Aorta (tissue), 4 donors: Measurements from ENCODE around the gene ATP5PD. TPM values are rescaled to one million over a fixed set of nuclear protein-coding genes. Genes with fewer than 3 reads are reported as not detected.

Experiments
- polyA plus RNA-seq, 2 donors: library from polyadenylated mRNA; stranded (reverse); fragments of 200-250 nt; gene quantifications; one replicate each; pipeline ENCODE4 v1.2.3, GENCODE V29; 2013
- total RNA-seq, 2 donors: library from RNA; stranded (reverse); fragmentation: NEBNext Ultra II Directional; extraction: Animal tissue kit (Norgen Biotek cat#: 25700); gene quantifications; one replicate each; pipeline ENCODE4 v1.2.1, GENCODE V29; 2021
- donor health status: healthy with polysubstance abuse.
- donor health status: Bipolar disorder and iron deficiency.
- donor health status: DM: no; HTN: no; CAD: no.
- donor health status: DM: yes; HTN: yes; CAD: no.

Gene ATP5PD
- total and polyA plus RNA-seq, 4 donors, result 136 to 520 (median 249) TPM

Other genes starting within 250 kb of the ATP5PD start
- gene GRIN2C, start 187.1 kb downstream of the ATP5PD start, total RNA-seq, result 1 to 10 TPM in 1 of 2 donors, under 1 TPM in 1; 0.19 to 1.6 TPM
- gene GRIN2C, start 187.1 kb downstream of the ATP5PD start, polyA plus RNA-seq, result under 1 TPM in 1 of 2 donors, not detected in 1; 0.03 TPM
- gene FDXR, start 174.0 kb downstream of the ATP5PD start, total RNA-seq, result 1 to 10 TPM; 4.0 to 6.6 TPM
- 10 to 100 TPM in 1 of 2 donors, 1 to 10 TPM in 1; 8.1 to 18.1 TPM for gene FDXR, start 174.0 kb downstream of the ATP5PD start, polyA plus RNA-seq
- gene FADS6, start 153.3 kb downstream of the ATP5PD start, total RNA-seq, result not detected
- 1 to 10 TPM in 1 of 2 donors, not detected in 1; 4.1 TPM for gene FADS6, start 153.3 kb downstream of the ATP5PD start, polyA plus RNA-seq
- not detected for gene USH1G, start 123.7 kb downstream of the ATP5PD start, total RNA-seq
- under 1 TPM in 1 of 2 donors, not detected in 1; 0.13 TPM for gene USH1G, start 123.7 kb downstream of the ATP5PD start, polyA plus RNA-seq
- not detected for gene OTOP2, start 122.7 kb downstream of the ATP5PD start, total RNA-seq
- gene OTOP2, start 122.7 kb downstream of the ATP5PD start, polyA plus RNA-seq, result under 1 TPM in 1 of 2 donors, not detected in 1; 0.25 TPM
- not detected for gene OTOP3, start 111.1 kb downstream of the ATP5PD start, total RNA-seq
- 1 to 10 TPM in 1 of 2 donors, not detected in 1; 1.8 TPM for gene OTOP3, start 111.1 kb downstream of the ATP5PD start, polyA plus RNA-seq
- gene HID1, start 74.2 kb downstream of the ATP5PD start, total RNA-seq, result 10 to 100 TPM; 10.7 to 32.6 TPM
- 1 to 10 TPM; 6.1 to 7.8 TPM for gene HID1, start 74.2 kb downstream of the ATP5PD start, polyA plus RNA-seq
- 10 to 100 TPM; 20.2 to 23.6 TPM for gene CDR2L, start 59.3 kb downstream of the ATP5PD start, total RNA-seq
- 1 to 10 TPM; 5.8 to 7.4 TPM for gene CDR2L, start 59.3 kb downstream of the ATP5PD start, polyA plus RNA-seq
- gene MRPL58, start 34.3 kb downstream of the ATP5PD start, total RNA-seq, result 10 to 100 TPM; 16.6 to 17.4 TPM
- gene MRPL58, start 34.3 kb downstream of the ATP5PD start, polyA plus RNA-seq, result 10 to 100 TPM; 25.2 to 31.2 TPM
- gene KCTD2, start 256 bp upstream of the ATP5PD start, total RNA-seq, result 10 to 100 TPM; 21.4 to 26.4 TPM
- 10 to 100 TPM; 13.9 to 14.9 TPM for gene KCTD2, start 256 bp upstream of the ATP5PD start, polyA plus RNA-seq
- gene SLC16A5, start 41.0 kb upstream of the ATP5PD start, total RNA-seq, result 10 to 100 TPM in 1 of 2 donors, 1 to 10 TPM in 1; 5.6 to 11.4 TPM
- 1 to 10 TPM; 7.8 to 7.9 TPM for gene SLC16A5, start 41.0 kb upstream of the ATP5PD start, polyA plus RNA-seq
- 10 to 100 TPM in 1 of 2 donors, 1 to 10 TPM in 1; 8.7 to 19.4 TPM for gene ARMC7, start 63.0 kb upstream of the ATP5PD start, total RNA-seq
- gene ARMC7, start 63.0 kb upstream of the ATP5PD start, polyA plus RNA-seq, result 1 to 10 TPM; 4.9 to 8.6 TPM
- 10 to 100 TPM; 24.7 to 29.6 TPM for gene NT5C, start 84.8 kb upstream of the ATP5PD start, total RNA-seq
- 10 to 100 TPM; 28.7 to 93.0 TPM for gene NT5C, start 84.8 kb upstream of the ATP5PD start, polyA plus RNA-seq
- gene JPT1, start 107.5 kb upstream of the ATP5PD start, total RNA-seq, result 10 to 100 TPM; 16.0 to 18.3 TPM
- gene JPT1, start 107.5 kb upstream of the ATP5PD start, polyA plus RNA-seq, result 100 to 1,000 TPM in 1 of 2 donors, 10 to 100 TPM in 1; 10.8 to 144 TPM
- 100 to 1,000 TPM; 262 to 280 TPM for gene SUMO2, start 136.0 kb upstream of the ATP5PD start, total RNA-seq
- gene SUMO2, start 136.0 kb upstream of the ATP5PD start, polyA plus RNA-seq, result 100 to 1,000 TPM in 1 of 2 donors, 10 to 100 TPM in 1; 96.2 to 113 TPM
- gene NUP85, start 158.7 kb upstream of the ATP5PD start, total RNA-seq, result 10 to 100 TPM; 71.0 to 76.2 TPM
- gene NUP85, start 158.7 kb upstream of the ATP5PD start, polyA plus RNA-seq, result 10 to 100 TPM; 17.2 to 99.5 TPM
- gene GGA3, start 214.6 kb upstream of the ATP5PD start, total RNA-seq, result 10 to 100 TPM; 38.9 to 51.0 TPM
- gene GGA3, start 214.6 kb upstream of the ATP5PD start, polyA plus RNA-seq, result 10 to 100 TPM in 1 of 2 donors, 1 to 10 TPM in 1; 5.6 to 30.8 TPM
- gene MRPS7, start 214.9 kb upstream of the ATP5PD start, total RNA-seq, result 10 to 100 TPM; 24.6 to 26.6 TPM
- 10 to 100 TPM; 37.9 to 38.8 TPM for gene MRPS7, start 214.9 kb upstream of the ATP5PD start, polyA plus RNA-seq
- 10 to 100 TPM; 26.2 to 27.4 TPM for gene MIF4GD, start 224.3 kb upstream of the ATP5PD start, total RNA-seq
- gene MIF4GD, start 224.3 kb upstream of the ATP5PD start, polyA plus RNA-seq, result 10 to 100 TPM; 27.7 to 33.0 TPM
- 10 to 100 TPM in 1 of 2 donors, 1 to 10 TPM in 1; 8.0 to 15.7 TPM for gene SLC25A19, start 242.5 kb upstream of the ATP5PD start, total RNA-seq
- 1 to 10 TPM; 5.0 to 7.8 TPM for gene SLC25A19, start 242.5 kb upstream of the ATP5PD start, polyA plus RNA-seq